GM12873 (cell line): ENCODE measurements around the gene CLNS1A.

Experiments
- TF ChIP-seq, protein P1 (sequence below): IDR thresholded peaks from 2 replicates; pipeline ENCODE4 v1.5.1; 2012; ENCODE audit warnings: low read depth, mild to moderate bottlenecking, moderate library complexity, low read length, control low read depth; ENCODE audit not compliant: insufficient read depth; ENCODE audit errors: missing control alignments

Gene CLNS1A

DNA sequence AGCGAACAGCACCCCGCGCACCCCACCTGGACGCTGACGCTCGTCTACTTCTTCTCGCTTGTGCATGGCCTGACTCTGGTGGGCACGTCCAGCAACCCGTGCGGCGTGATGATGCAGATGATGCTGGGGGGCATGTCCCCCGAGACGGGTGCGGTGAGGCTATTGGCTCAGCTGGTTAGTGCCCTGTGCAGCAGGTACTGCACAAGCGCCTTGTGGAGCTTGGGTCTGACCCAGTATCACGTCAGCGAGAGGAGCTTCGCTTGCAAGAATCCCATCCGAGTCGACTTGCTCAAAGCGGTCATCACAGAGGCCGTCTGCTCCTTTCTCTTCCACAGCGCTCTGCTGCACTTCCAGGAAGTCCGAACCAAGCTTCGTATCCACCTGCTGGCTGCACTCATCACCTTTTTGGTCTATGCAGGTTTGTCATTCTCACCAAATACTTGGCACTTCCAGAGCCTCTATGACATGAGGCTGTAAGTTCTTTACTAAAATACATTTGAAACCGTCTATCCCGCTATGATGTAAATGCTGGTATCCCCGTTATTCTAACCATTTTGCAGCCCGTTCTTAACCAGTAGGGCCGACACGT, 47.3 kb downstream of the CLNS1A start:
- TF ChIP-seq, protein P1, sequence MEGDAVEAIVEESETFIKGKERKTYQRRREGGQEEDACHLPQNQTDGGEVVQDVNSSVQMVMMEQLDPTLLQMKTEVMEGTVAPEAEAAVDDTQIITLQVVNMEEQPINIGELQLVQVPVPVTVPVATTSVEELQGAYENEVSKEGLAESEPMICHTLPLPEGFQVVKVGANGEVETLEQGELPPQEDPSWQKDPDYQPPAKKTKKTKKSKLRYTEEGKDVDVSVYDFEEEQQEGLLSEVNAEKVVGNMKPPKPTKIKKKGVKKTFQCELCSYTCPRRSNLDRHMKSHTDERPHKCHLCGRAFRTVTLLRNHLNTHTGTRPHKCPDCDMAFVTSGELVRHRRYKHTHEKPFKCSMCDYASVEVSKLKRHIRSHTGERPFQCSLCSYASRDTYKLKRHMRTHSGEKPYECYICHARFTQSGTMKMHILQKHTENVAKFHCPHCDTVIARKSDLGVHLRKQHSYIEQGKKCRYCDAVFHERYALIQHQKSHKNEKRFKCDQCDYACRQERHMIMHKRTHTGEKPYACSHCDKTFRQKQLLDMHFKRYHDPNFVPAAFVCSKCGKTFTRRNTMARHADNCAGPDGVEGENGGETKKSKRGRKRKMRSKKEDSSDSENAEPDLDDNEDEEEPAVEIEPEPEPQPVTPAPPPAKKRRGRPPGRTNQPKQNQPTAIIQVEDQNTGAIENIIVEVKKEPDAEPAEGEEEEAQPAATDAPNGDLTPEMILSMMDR: no peak

DNA sequence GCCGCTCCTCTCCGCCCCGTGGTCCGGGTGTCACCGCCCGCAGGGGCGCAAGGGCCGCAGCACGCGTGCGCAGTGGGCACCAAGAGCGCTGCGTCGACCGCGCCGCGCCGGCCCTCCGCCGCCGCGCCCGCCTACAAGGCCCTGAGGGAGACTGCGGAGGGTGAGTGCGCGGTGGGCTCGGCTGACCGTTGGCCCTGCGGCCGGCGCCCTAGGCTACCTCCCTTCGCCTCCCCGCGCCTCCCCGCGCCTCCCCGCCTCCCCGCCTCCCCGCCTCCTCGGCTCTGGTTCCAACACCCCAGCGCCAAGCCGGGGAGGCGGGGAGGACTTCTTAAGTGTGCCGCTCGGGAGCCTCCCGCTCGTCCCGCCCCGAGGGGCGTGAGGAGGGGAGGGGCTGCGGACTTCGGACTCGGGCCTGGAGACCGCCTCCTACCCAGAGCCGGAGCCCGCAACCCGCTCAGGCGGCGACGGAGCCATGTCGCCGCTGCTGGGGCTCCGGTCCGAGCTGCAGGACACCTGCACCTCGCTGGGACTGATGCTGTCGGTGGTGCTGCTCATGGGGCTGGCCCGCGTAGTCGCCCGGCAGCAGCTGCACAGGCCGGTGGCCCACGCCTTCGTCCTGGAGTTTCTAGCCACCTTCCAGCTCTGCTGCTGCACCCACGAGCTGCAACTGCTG, 47.9 kb downstream of the CLNS1A start, which contains the start of gene AQP11:
TSS of gene AQP11 (plus strand) at position 433 of the 673 bp plus-strand sequence. CDS start at position 473, 40 bp downstream.
- TF ChIP-seq, protein P1: no peak

DNA sequence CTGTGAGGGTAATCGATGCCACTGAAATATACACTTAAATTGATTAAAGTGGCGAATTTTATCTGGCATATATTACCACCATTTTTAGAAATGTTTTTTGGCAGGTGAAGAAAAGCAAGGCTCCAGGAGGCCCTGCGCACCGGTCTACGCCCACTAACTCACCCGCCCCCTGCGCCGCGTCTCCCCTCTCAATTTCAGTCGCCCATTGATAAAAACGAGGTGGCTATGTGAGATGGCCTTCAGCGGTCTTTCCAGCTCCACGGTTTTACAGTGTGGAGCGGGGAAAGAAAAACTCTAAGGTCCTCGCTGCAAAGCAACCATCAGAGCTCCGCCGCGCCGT, 48.4 kb downstream of the CLNS1A start:
- TF ChIP-seq, protein P1: no peak

DNA sequence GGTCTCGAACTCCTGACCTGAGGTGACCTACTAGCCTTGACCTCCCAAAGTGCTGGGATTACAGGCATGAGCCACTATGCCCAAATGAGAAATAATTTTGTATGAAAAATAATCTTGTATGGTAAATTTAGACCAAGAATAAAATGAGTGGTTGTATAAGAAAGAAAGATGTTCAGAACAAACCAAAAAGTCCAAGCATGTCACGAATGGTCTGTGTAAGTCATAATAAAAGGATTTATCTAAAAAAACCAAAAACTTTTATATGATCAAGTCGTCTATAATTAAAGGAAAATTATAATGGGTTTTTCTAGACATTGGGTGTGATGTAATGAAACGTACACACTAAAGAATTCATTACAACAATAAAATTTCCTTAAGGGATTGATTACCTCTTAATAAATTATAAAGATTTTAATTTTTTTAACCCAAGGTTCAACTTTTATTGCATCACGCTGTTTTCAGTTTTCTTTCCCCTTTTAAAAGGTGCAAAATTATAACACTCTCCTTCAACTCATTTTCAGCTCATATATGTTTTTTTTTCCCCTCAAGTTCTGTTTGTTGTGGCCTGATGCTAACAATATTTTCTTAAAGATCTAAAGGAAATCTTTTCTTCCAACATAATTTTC, 56.8 kb downstream of the CLNS1A start:
- TF ChIP-seq, protein P1: no peak

DNA sequence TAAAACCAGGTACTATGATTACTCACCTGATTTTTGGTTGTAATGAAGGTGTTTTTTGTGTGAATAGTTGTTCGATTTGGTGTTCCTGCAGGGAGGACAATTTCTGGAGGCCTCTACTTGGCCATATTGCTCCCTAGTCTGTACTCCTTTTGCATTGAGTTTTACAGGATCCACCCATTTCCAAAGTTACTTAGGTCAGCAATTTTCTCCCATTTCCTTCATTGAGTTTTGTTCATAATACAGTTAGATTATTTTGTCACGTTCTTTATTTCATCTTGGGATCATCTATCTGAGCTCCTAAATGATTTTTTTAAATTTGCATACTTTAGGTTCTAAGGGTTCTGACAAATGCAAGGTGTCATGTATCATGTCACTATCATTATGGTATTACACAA, 67.9 kb downstream of the CLNS1A start:
- TF ChIP-seq, protein P1: no peak

DNA sequence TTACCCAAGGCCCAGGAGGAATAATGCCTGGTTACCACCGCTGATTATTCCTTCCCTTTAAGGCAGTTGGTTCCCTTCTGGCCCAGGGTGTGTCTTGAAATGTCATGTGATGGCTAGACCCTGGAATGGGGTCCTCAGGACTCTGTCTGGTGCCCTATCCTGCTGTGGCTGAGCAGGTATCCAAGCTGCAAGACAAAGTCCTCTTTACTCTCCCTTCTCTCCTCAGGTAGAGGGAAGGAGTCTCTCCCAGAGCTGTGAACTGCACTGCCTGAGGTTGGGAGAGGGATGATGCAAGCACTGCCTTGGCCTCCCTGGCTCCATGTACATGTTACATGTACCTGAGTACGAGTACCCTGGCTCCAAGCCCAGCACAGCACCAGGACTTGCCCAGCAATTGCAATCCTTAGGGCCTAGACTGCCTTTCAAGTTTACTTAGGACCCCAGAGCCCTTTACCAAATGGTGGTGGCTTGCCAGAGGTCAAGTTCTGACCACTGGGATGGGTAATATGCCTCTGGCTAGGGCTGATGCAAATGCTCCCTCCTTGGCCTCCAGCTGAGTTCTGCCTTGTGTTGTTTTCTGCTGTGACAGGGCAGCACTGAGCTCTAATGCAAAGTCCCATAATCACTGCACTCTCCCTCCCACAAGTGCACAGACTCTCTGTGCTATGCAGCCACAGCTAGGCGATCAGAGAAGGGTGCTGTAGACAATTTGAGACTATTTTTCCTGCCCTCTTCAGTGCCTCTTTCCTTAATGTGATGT, 68.5 kb downstream of the CLNS1A start:
- TF ChIP-seq, protein P1: no peak

DNA sequence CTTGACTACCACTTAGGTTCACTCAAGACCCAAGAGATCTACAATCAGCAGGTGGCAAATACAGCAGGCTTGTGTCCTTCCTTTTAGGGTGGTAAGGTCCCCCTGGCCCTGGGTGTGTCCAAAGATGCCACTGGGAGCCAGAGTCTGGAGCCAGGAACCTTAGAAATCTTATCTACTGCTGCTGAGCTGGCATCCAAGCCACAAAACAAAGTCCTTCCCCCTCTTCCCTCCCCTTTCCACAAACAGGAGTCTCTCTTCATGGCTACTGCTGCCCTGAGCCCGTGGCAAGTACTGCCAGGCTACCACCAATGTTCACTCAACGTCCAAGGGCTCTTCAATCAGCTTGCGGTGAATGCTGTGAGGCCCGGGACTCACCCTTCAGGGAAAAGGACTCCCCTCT, 69.3 kb downstream of the CLNS1A start:
- TF ChIP-seq, protein P1: no peak
